CD4-positive, alpha-beta T cell treated with Interleukin-15 for 4 hours (primary cell): ENCODE results near the gene TMEM256.

Experiments
- DNase-seq: peaks from one replicate; pipeline ENCODE4 v3.0.0-alpha.2; 2020; ENCODE audit warnings: low spot score

TMEM256 gene

GRCh38 chr17:7403977-7404736 is at the start of gene TMEM256:
Gene TMEM256 (minus strand): TSS chr17:7404097. CDS start chr17:7404084, 13 bp downstream.
- DNase-seq = peak; percentile 96

- DNase-seq = no peak
These were observed 44.6 kb upstream of the TMEM256 start for GRCh38 chr17:7448461-7448860.

- peak; percentile 28 for DNase-seq
These were observed 41.7 kb upstream of the TMEM256 start for GRCh38 chr17:7445619-7445968.

GRCh38 chr17:7444682-7445618 is 41.1 kb upstream of the TMEM256 start, which contains the start of gene CHRNB1:
Gene CHRNB1 (plus strand): TSS chr17:7445061. CDS start chr17:7445128, 67 bp downstream.
- no peak for DNase-seq

GRCh38 chr17:7443499-7444485 is 39.9 kb upstream of the TMEM256 start:
- no peak for DNase-seq

- DNase-seq = no peak
These were observed 38.2 kb upstream of the TMEM256 start for GRCh38 chr17:7442142-7442541.

- DNase-seq = no peak
These were observed 37.4 kb upstream of the TMEM256 start for GRCh38 chr17:7441266-7441665.

- DNase-seq = no peak
These were observed 36.9 kb upstream of the TMEM256 start for GRCh38 chr17:7440834-7441195.

GRCh38 chr17:7440113-7440833 is 36.4 kb upstream of the TMEM256 start:
- DNase-seq = no peak

- no peak for DNase-seq
These were observed 35.7 kb upstream of the TMEM256 start, which contains the start of gene FGF11 for GRCh38 chr17:7439462-7440112. Gene FGF11 (plus strand): TSS chr17:7439512. CDS start chr17:7439621, 109 bp downstream.

- DNase-seq = no peak
These were observed 35.0 kb upstream of the TMEM256 start for GRCh38 chr17:7438656-7439460.

GRCh38 chr17:7437950-7438614 is 34.2 kb upstream of the TMEM256 start:
- peak; percentile 31 for DNase-seq

- DNase-seq = no peak
These were observed 33.5 kb upstream of the TMEM256 start for GRCh38 chr17:7437369-7437863.

GRCh38 chr17:7436556-7437368 is 32.9 kb upstream of the TMEM256 start:
- peak; percentile 81 for DNase-seq

- DNase-seq = peak; percentile 53
These were observed 32.0 kb upstream of the TMEM256 start for GRCh38 chr17:7435676-7436555.

- no peak for DNase-seq
These were observed 28.4 kb upstream of the TMEM256 start for GRCh38 chr17:7432296-7432695.

- DNase-seq = no peak
These were observed 27.3 kb upstream of the TMEM256 start for GRCh38 chr17:7431231-7431630.
